Activated naive CD4-positive, alpha-beta T cell treated with anti-CD3 and anti-CD28 coated beads, Interleukin-2, amount 50 U/mL, for 16 hours (primary cell): Measurements from ENCODE around the gene DLGAP1.
"Not testable (repeated sequence)": the region's sequence is repeated elsewhere in the genome, so short reads cannot be mapped to it uniquely, and the experiment has no call there.

Source experiments
- DNase-seq: peaks from one replicate; pipeline ENCODE4 v3.0.0-alpha.2; 2020

Gene DLGAP1

GRCh38 chr18:3712491-3712890 is 742.6 kb downstream of the DLGAP1 start:
- DNase-seq, result no peak

- no peak for DNase-seq
Measured at GRCh38 chr18:3710712-3711301, 744.3 kb downstream of the DLGAP1 start.

- no peak for DNase-seq
Measured at GRCh38 chr18:3709205-3709604, 745.9 kb downstream of the DLGAP1 start.

GRCh38 chr18:3706279-3707097 is 748.6 kb downstream of the DLGAP1 start:
- no peak for DNase-seq

GRCh38 chr18:3704556-3705344 is 750.4 kb downstream of the DLGAP1 start:
- DNase-seq, result no peak

GRCh38 chr18:3703732-3704176 is 751.4 kb downstream of the DLGAP1 start:
- no peak for DNase-seq

GRCh38 chr18:3699707-3700567 is 755.2 kb downstream of the DLGAP1 start:
- DNase-seq, result not testable (repeated sequence)

- DNase-seq, result not testable (repeated sequence)
Measured at GRCh38 chr18:3694030-3694778, 760.9 kb downstream of the DLGAP1 start.

- no peak for DNase-seq
Measured at GRCh38 chr18:3693410-3693809, 761.7 kb downstream of the DLGAP1 start.

- no peak for DNase-seq
Measured at GRCh38 chr18:3692691-3693090, 762.4 kb downstream of the DLGAP1 start.

GRCh38 chr18:3692113-3692621 is 762.9 kb downstream of the DLGAP1 start:
- no peak for DNase-seq

- no peak for DNase-seq
Measured at GRCh38 chr18:3691705-3692104, 763.4 kb downstream of the DLGAP1 start.

- no peak for DNase-seq
Measured at GRCh38 chr18:3690764-3691066, 764.4 kb downstream of the DLGAP1 start.

GRCh38 chr18:3689986-3690763 is 764.9 kb downstream of the DLGAP1 start:
- DNase-seq, result no peak

- no peak for DNase-seq
Measured at GRCh38 chr18:3689091-3689490, 766.0 kb downstream of the DLGAP1 start.

- no peak for DNase-seq
Measured at GRCh38 chr18:3688690-3689089, 766.4 kb downstream of the DLGAP1 start.

- DNase-seq, result no peak
Measured at GRCh38 chr18:3683483-3683882, 771.6 kb downstream of the DLGAP1 start.

GRCh38 chr18:3682061-3682460 is 773.0 kb downstream of the DLGAP1 start:
- DNase-seq, result no peak

- DNase-seq, result no peak
Measured at GRCh38 chr18:3679241-3679640, 775.9 kb downstream of the DLGAP1 start.

GRCh38 chr18:3675994-3676393 is 779.1 kb downstream of the DLGAP1 start:
- no peak for DNase-seq

- DNase-seq, result no peak
Measured at GRCh38 chr18:3675446-3675845, 779.7 kb downstream of the DLGAP1 start.
